HepG2 (cell line): Measurements from ENCODE around the gene KCNQ2. TPM values are rescaled to one million over a fixed set of nuclear protein-coding genes. Genes with fewer than 3 reads are reported as not detected.

Source experiments
- ATF7-NPFF ChIP-seq: sonication (generic); formaldehyde crosslinking; IDR thresholded peaks from 2 replicates; pipeline ENCODE4 v1.8.1; 2023; ENCODE audit warnings: mild to moderate bottlenecking, low read depth, missing genetic modification reagents, moderate library complexity
- BHLHE40 ChIP-seq: IDR thresholded peaks from 2 replicates; pipeline ENCODE4 v1.6.1; 2011; ENCODE audit warnings: low read length, improper control_type of control experiment
- EHMT2 ChIP-seq: fragments of 200-600 bp; sonication (generic); IDR thresholded peaks from 2 replicates; pipeline ENCODE4 v1.7.0; 2017; ENCODE audit warnings: antibody characterized with exemption, low read depth, low read length, borderline replicate concordance
- ETS1 ChIP-seq: sonication (generic); formaldehyde crosslinking; IDR thresholded peaks from 2 replicates; pipeline ENCODE4 v1.4.0; 2020; ENCODE audit warnings: missing genetic modification reagents
- HDAC1 ChIP-seq: sonication (generic); formaldehyde crosslinking; IDR thresholded peaks from 2 replicates; pipeline ENCODE4 v1.5.1; 2020; ENCODE audit warnings: mild to moderate bottlenecking, missing genetic modification reagents
- HMGA1 ChIP-seq: sonication (generic); formaldehyde crosslinking; conservative IDR thresholded peaks from 2 replicates; pipeline ENCODE4 v1.4.0; 2020; ENCODE audit warnings: missing genetic modification reagents
- HNF4G ChIP-seq, 2 experiments: sonication (generic) in 1 of 2; formaldehyde crosslinking in 1 of 2; IDR thresholded peaks; 2 replicates each; pipeline versions ENCODE4 v1.4.0 to v1.6.1; 2011 to 2020; ENCODE audit warnings: borderline replicate concordance in 2 of 2, low read depth in 2 of 2, mild to moderate bottlenecking in 2 of 2, low read length in 1 of 2, missing genetic modification reagents in 1 of 2, moderate library complexity in 1 of 2
- HOXA7 ChIP-seq: sonication (generic); formaldehyde crosslinking; IDR thresholded peaks from 2 replicates; pipeline ENCODE4 v1.8.1; 2022; ENCODE audit warnings: mild to moderate bottlenecking, missing genetic modification reagents, moderate library complexity
- IKZF5 ChIP-seq: IDR thresholded peaks from 2 replicates; pipeline ENCODE4 v1.6.1; 2018; ENCODE audit warnings: missing genetic modification reagents, mild to moderate bottlenecking, missing compliant biosample characterization
- IRX3 ChIP-seq: sonication (generic); formaldehyde crosslinking; IDR thresholded peaks from 2 replicates; pipeline ENCODE4 v1.8.1; 2023; ENCODE audit warnings: mild to moderate bottlenecking, low read depth, missing genetic modification reagents, borderline replicate concordance
- KDM2A ChIP-seq: sonication (generic); formaldehyde crosslinking; IDR thresholded peaks from 2 replicates; pipeline ENCODE4 v1.4.0; 2020; ENCODE audit warnings: low read depth, missing genetic modification reagents, borderline replicate concordance
- NCOA2 ChIP-seq: sonication (generic); formaldehyde crosslinking; IDR thresholded peaks from 2 replicates; pipeline ENCODE4 v1.8.0; 2022; ENCODE audit warnings: inconsistent platforms
- NR2F6 ChIP-seq, 2 experiments: IDR thresholded peaks; 2 replicates each; pipeline ENCODE4 v1.6.1; 2016; ENCODE audit warnings: antibody characterized with exemption in 1 of 2, mild to moderate bottlenecking in 1 of 2
- NRL ChIP-seq: sonication (generic); formaldehyde crosslinking; IDR thresholded peaks from 2 replicates; pipeline ENCODE4 v1.5.0; 2020; ENCODE audit warnings: missing genetic modification reagents, mild to moderate bottlenecking, moderate library complexity, borderline replicate concordance
- SATB2 ChIP-seq: sonication (generic); formaldehyde crosslinking; IDR thresholded peaks from 2 replicates; pipeline ENCODE4 v1.5.0; 2020; ENCODE audit warnings: missing genetic modification reagents
- TOPORS ChIP-seq: sonication (generic); formaldehyde crosslinking; IDR thresholded peaks from 2 replicates; pipeline ENCODE4 v1.8.0; 2023; ENCODE audit warnings: mild to moderate bottlenecking, missing genetic modification reagents
- ZNF138 ChIP-seq: sonication (generic); formaldehyde crosslinking; IDR thresholded peaks from 2 replicates; pipeline ENCODE4 v1.5.0; 2020; ENCODE audit warnings: mild to moderate bottlenecking, low read depth, missing genetic modification reagents
- ZNF33A ChIP-seq: sonication (generic); formaldehyde crosslinking; IDR thresholded peaks from 2 replicates; pipeline ENCODE4 v1.5.1; 2020; ENCODE audit warnings: missing genetic modification reagents, mild to moderate bottlenecking, moderate library complexity, borderline replicate concordance
- ZNF747 ChIP-seq: sonication (generic); formaldehyde crosslinking; IDR thresholded peaks from 2 replicates; pipeline ENCODE4 v1.8.1; 2023; ENCODE audit warnings: missing genetic modification reagents, mild to moderate bottlenecking, borderline replicate concordance
- polyA plus RNA-seq, 8 experiments: library from polyadenylated mRNA; depleted of rRNA in 3 of 8; stranded (reverse) in 7 of 8; unstranded in 1 of 8; fragments of >200 nt; fragmentation: Illumina TruSeq in 4 of 8; extraction: Trizol in 4 of 8; gene quantifications; 2 replicates each; pipeline versions ENCODE4 v1.2.1 to v1.2.3, GENCODE V29; 2011 to 2016; ENCODE audit warnings: low read depth in 4 of 8, missing spikeins in 1 of 8, mixed read lengths in 1 of 8; ENCODE audit not compliant: insufficient read depth in 1 of 8
- total RNA-seq, 5 experiments: library from RNA; depleted of rRNA; stranded (reverse); fragments of >200 nt; fragmentation: Illumina TruSeq; extraction: Trizol; gene quantifications; 2 replicates each; pipeline ENCODE4 v1.2.3, GENCODE V29; 2016; ENCODE audit warnings: low read depth in 1 of 5
- TF ChIP-seq, protein P1 (sequence below): IDR thresholded peaks from 2 replicates; pipeline ENCODE4 v1.6.1; 2016
- TF ChIP-seq, protein P2 (sequence below): sonication (generic); formaldehyde crosslinking; IDR thresholded peaks from 2 replicates; pipeline ENCODE4 v1.4.0; 2020; ENCODE audit warnings: missing genetic modification reagents, borderline replicate concordance
- TF ChIP-seq, protein P3 (sequence below): sonication (generic); formaldehyde crosslinking; IDR thresholded peaks from 2 replicates; pipeline ENCODE4 v1.8.0; 2022; ENCODE audit warnings: missing genetic modification reagents, mild to moderate bottlenecking, inconsistent platforms, borderline replicate concordance

The KCNQ2 gene
- total and polyA plus RNA-seq, 2 of the 13 experiments (the other 11 are each of a cell fraction or from before 2014, with no cell fraction given): not detected

GRCh38 chr20:63377256-63377941, 95.1 kb downstream of the KCNQ2 start (continued):
- TF ChIP-seq IRX3 (no peak), SATB2 (no peak), ETS1 (CRISPR knock-in tag) (no peak), ZNF33A (CRISPR knock-in tag) (no peak), NR2F6 (IDR thresholded peaks at IDR 0.05) (peak; percentile 67), NR2F6 (CRISPR knock-in tag; IDR thresholded peaks at IDR 0.05) (peak; percentile 54; the same call in 1 of the 2 replicates), TOPORS (CRISPR knock-in tag) (peak; percentile 87; the same call in 1 of the 2 replicates), ZNF138 (no peak), IKZF5 (CRISPR knock-in tag) (no peak), NCOA2 (no peak), KDM2A (CRISPR knock-in tag) (no peak), HOXA7 (CRISPR knock-in tag) (no peak), HDAC1 (CRISPR knock-in tag) (peak; percentile 44), ATF7-NPFF (CRISPR knock-in tag) (no peak), ZNF747 (CRISPR knock-in tag) (no peak), HNF4G (IDR thresholded peaks at IDR 0.05; ENCODE audit: borderline replicate concordance, low read depth, low read length) (peak; percentile 26; the same call in 1 of the 2 replicates), HNF4G (CRISPR knock-in tag; IDR thresholded peaks at IDR 0.05; ENCODE audit: borderline replicate concordance, low read depth) (no peak), BHLHE40 (peak; percentile 98), HMGA1 (CRISPR knock-in tag) (no peak), NRL (CRISPR knock-in tag) (peak; percentile 5; the same call in 1 of the 2 replicates), EHMT2 (no peak)
- TF ChIP-seq, protein P1, sequence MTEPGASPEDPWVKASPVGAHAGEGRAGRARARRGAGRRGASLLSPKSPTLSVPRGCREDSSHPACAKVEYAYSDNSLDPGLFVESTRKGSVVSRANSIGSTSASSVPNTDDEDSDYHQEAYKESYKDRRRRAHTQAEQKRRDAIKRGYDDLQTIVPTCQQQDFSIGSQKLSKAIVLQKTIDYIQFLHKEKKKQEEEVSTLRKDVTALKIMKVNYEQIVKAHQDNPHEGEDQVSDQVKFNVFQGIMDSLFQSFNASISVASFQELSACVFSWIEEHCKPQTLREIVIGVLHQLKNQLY: peak; percentile 22; the same call in 1 of the 2 replicates
- TF ChIP-seq, protein P2, sequence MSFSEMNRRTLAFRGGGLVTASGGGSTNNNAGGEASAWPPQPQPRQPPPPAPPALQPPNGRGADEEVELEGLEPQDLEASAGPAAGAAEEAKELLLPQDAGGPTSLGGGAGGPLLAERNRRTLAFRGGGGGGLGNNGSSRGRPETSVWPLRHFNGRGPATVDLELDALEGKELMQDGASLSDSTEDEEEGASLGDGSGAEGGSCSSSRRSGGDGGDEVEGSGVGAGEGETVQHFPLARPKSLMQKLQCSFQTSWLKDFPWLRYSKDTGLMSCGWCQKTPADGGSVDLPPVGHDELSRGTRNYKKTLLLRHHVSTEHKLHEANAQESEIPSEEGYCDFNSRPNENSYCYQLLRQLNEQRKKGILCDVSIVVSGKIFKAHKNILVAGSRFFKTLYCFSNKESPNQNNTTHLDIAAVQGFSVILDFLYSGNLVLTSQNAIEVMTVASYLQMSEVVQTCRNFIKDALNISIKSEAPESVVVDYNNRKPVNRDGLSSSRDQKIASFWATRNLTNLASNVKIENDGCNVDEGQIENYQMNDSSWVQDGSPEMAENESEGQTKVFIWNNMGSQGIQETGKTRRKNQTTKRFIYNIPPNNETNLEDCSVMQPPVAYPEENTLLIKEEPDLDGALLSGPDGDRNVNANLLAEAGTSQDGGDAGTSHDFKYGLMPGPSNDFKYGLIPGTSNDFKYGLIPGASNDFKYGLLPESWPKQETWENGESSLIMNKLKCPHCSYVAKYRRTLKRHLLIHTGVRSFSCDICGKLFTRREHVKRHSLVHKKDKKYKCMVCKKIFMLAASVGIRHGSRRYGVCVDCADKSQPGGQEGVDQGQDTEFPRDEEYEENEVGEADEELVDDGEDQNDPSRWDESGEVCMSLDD (CRISPR knock-in tag): peak; percentile 56
- TF ChIP-seq, protein P3, sequence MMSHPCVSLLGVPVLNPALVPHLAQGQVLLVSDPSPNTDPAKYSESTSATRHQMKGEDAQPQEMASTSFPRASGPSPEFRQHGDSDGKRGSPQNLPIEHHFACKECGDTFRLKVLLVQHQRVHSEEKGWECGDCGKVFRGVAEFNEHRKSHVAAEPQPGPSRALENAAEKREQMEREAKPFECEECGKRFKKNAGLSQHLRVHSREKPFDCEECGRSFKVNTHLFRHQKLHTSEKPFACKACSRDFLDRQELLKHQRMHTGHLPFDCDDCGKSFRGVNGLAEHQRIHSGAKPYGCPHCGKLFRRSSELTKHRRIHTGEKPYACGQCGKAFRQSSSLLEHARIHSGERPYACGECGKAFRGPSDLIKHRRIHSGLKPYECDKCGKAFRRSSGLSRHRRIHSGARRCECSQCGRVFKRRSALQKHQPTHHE (CRISPR knock-in tag): no peak
